Smooth muscle cell of the brain vasculature (primary cell): ENCODE measurements around the gene LRRC43.
"Not testable (repeated sequence)": the region's sequence is repeated elsewhere in the genome, so short reads cannot be mapped to it uniquely, and the experiment has no call there.

ENCODE experiments used
- DNase-seq: peaks from one replicate; pipeline ENCODE4 v3.0.0-alpha.2; 2012; ENCODE audit warnings: low read depth, low spot score

LRRC43 gene

DNA sequence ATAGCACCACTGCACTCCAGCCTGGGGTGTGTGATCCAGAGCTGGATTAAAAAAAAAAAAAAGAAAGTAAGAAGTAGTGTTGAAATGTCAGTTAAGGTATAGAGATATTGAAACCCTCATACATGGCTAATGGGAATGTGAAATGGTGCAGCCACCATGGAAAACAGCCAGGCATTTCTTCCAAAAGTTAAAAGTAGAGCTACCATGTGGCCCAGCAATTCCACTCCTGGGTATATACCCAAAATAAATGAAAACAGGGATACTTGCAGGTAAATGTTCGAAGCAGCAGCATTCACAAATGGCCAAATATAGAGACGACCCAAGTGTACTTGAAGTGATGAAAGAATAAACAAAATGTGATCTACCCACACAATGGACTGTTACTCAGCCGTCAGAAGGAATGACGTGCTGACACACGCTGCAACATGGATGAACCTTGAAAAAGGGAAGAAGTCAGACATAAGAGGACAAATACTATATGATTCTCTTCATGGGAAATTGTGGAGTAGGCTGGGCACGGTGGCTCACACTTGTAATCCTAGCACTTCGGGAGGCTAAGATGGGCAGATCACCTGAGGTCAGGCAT, 24.1 kb upstream of the LRRC43 start:
- DNase-seq = no peak

DNA sequence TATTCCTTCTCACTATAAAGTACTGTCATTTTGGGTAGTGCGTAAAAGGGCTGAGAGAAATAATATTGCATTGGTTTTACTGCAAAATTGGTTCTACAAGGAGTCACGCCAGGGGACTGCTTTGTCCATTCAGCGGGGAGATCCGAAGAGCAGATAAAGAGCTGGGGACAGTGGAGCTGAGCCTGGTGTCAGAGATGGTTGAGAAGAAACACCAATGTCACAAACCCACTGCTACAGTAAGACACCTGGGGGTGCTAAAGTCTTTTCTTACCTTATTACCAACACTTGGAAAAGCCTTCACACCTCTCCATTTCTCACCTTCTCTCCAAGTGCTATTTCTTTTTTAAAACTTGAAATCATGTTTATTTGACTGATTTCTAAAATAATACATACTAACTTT, 23.0 kb upstream of the LRRC43 start:
- no peak for DNase-seq

DNA sequence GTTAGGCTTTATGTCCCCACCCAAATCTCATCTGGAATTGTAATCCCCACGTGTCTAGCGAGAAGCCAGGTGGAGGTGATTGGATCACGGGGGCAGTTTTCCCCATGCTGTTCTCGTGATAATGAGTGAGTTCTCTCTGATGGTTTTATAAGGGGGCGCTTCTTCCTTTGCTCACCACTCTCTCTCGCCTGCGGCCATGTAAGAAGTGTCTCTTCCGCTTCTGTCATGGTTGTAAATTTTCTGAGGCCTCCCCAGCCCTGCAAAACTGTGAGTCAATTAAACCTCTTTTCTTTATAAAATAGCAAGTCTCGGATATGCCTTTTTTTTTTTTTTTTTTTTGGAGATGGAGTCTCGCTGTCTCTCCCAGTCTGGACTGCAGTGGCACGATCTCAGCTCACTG, 22.2 kb upstream of the LRRC43 start:
- DNase-seq = no peak

DNA sequence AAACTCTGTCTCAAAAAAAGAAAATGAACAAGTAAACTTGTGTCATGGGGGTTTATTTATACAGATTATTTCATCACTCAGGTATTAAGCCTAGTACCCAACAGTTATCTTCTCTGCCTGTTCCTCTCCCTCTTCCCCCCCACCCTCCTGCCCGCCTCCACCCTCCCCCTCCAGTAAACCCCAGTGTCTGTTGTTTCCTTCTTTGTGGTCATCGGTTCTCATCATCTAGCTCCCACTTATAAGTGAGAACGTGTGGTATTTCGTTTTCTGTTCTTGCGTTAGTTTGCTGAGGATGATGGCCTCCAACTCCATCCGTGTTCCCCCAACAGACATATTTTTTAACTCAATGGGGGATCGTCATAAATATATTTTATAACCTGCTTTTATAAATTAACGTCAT, 21.2 kb upstream of the LRRC43 start:
- DNase-seq = no peak

DNA sequence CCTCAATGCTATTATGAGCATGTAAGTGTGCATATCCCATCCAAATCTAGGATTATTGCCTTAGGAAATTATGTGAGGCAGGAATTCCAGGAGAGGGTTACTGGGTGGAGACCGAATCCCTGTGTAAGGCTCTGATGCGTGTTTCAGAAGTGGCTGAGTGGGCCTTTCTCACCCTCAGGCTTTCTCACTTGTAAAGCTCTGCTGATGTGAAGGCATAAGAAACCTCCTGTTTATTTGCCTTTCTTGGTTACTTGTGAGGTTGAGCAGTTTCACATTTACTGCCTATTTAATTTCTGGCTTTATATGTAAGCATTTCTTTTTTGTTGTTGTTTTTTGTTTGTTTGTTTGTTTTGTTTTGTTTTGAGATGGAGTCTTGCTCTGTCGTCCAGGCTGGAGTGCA, 19.9 kb upstream of the LRRC43 start:
- DNase-seq = no peak

DNA sequence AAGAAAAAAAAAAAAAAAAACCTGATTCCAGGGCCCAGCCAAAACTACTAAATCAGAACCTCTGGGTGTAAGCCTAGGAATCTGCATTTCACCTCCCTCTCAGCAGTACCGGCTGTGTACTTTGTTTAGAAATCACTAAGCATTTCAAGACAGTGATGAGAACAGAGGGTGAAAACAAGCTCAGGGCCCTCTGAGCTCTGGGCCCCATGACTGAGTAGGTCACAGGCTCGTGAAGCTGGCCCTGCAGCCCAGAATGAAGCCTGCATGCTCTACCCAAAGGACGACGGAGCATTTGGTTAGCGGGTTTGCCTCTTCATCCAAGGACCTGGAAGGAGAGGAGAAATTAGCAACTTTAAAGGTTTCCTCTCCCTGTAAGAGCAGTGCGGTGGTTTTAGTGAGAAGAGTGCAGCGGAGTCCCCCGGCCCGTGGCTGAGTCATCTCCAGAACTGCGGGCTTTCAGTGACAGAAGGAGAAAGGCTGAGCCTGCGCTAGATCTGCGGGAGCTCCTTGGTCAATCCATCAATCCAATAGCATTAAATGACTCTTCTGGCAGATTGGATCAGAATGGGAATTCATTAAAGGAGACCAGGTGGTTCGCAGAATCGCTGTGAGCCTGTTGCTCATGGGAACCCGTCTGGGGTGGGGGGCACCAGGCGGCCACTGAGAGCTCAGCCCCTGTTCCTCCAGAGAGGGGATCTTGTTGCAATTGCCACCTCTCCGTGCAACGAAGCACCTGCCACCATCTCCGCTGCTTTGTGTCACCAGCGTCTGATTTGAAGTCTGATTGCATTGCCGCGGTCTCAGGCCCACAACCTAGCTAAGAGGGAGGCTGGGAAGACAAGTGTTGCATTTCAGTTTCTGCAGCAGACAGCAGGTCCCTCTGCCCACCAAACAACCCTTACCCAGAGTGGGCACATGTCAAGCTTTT, 16.2 kb upstream of the LRRC43 start:
- DNase-seq = no peak

DNA sequence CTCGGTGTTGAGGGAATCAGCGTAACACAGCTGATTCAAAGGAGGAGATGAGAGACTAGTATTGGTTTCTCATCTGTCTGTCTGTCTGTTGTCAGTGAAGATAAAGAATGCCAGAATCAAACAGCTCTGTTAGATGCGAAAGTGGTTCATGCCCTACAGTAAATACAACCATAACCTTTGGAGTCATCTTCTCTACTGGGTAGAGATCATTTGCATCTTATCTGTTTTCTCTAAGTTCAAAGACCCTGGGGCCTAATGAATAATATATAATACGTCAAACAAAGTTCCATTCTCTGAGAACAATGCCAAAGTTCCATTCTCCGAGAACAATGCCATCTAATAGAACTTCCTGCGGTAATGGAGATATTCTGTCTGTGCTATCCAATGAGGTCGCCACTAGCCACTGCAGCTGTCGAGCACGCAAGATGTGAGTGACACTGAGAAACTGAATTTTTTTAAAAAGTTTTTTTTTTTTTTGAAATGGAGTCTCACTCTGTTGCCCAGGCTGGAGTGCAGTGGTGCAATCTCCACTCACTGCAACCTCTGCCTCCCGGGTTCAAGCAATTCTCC, 15.5 kb upstream of the LRRC43 start:
- no peak for DNase-seq

DNA sequence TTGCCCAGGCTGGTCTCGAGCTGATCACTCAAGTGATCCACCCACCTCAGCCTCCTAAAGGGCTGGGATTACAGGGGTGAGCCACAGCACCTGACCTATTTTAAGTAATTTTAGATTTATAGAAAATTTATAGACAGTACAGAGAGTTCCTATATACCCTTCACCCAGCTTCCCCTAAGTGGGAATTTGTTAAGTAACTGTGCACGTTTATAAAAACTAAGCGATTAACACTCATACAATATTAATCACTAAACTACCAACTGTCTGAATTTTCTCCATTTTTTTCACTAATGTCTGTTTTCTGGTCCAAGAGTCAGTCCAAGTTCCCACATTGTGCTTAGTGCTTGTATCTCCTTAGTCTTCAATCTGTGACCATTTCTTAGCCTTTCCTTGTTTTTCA, 14.4 kb upstream of the LRRC43 start:
- no peak for DNase-seq

DNA sequence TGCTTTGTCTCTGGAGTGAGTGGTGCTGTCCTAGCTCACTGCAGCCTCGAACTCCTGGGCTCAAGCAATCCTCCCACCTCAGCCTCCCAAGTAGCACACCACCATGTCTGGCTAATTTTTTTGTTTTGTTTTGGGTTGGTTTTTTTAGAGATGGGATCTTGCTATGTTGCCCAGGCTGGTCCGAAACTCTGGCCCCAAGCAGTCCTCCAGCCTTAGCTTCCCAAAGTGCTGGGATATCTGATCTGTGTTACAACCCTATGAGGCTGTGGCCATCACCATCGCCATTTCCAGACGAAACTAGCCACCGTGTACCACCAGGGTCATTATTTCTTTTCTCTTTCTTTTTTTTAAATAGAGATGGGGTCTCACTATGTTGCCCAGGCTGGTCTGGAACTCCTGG, 11.5 kb upstream of the LRRC43 start:
- no peak for DNase-seq

DNA sequence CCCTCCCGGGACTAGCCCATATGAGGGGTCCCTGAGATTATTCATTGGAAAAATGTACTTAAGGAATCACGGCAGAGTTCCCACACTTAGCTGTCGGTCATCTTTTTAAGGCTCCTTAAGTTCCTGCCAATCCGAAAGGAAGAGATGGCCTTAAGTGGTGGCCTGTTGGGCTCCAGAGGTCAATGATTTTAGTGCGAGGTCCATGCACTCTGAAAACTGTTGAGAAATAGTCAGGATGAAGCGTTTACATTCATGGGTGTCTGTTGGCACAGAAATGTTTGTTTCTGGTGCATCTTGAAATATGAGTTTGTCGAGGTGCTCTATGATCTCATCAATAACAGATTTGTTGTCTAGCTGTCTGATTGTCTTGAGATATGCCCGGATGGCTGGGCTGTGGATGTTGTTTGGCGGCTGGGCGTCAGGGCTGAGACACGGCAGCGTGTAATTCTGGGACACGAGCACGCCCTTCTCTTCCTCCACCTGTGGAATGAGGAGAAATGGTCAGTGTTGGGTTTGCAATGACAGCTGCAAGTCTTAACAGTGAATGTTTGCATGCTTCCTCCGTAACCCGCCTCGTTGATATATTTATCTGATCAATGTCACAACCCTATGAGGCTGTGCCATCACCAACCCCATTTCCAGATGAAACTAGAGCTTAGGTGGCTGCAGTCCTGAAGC, 10.5 kb upstream of the LRRC43 start:
- no peak for DNase-seq

DNA sequence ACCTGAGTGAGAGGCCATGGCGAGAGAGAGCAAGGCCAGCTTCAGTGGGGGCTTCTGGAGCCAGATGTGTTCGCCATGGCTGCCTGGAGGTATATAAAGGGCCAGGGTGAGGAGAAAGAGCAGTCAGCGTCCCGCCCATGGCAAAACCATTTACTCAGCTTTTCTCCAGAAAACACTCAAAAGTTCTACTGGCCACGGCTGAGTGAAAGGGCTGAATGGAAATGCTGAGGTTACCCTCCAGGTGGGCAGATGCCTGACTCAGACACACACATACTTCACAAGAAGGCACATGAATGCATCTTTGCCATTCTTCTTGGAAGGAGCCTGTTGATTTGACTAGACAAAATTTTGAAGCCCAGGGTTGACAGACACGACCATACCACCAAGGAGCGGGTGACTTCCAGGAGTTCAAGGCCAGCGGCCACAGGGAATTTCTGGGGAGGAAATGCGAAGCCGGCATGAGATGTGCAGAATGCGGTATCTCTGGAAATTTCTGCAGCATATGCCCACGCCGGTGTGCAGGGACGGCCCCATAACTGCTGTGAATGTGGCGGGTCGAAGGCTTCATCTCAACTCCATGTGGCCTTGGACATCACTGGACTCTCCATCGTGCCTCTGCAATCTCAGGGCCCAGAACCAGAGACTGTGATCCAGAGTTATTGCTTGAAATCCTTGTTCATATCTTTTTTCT, 8.6 kb upstream of the LRRC43 start, which contains the start of gene IL31:
IL31 (minus strand) TSS at position 67 of the 691 bp plus-strand sequence; CDS start at position 18, 49 bp downstream.
- DNase-seq = no peak

DNA sequence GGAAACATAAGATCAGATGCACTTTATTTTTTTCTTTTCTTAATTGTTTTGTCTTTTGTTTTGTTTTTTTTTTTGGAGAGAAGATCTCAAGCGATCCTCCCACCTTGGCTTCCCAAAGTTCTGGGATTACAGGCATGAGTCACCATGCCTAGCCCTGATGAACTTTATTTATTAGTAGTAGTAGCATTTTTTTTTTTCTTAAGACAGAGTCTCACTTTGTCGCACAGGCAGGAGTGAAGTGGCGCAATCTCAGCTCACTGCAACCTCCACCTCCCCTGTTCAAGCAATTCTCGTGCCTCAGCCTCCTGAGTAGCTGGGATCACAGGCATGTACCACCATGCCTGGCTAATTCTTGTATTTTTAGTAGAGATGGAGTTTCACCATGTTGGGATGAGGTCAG, 6.5 kb upstream of the LRRC43 start:
- not testable (repeated sequence) for DNase-seq

DNA sequence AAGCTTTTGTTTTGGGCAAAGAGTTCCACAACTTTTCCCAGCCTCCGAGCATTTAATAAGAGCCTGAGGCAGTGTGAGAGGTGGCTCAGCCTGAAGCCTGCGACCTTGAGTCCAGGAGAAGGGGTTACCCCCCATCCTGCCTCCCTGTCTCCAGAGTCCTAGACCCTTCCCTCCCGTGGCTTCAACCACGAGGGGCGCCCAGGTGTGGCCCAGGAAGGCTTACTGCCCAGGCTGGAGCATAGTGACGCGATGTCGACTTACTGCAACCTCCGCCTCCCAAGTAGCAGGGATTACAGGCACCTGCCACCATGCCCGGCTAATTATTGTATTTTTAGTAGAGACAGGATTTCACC, 641 bp downstream of the LRRC43 start:
- no peak for DNase-seq

DNA sequence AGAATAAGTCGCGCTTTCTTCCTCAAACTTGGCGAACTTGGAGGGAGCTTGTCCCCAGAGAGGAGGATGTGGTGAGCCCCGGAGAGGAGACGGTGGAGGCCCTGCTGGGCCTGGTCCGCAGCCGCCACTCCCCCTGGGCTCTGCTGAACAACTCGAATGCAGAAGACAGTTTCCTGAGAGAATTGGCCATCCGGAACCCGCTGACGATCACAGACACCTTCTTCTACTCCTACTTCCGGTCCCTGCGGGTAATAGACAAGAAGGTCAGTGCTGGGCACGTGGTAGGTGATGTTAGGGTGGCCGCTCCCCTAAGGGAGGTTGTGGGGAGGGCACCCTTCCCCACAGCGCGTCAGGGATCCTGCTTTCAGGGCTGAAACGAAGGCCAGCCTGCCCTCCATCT, 1.6 kb downstream of the LRRC43 start:
- no peak for DNase-seq

DNA sequence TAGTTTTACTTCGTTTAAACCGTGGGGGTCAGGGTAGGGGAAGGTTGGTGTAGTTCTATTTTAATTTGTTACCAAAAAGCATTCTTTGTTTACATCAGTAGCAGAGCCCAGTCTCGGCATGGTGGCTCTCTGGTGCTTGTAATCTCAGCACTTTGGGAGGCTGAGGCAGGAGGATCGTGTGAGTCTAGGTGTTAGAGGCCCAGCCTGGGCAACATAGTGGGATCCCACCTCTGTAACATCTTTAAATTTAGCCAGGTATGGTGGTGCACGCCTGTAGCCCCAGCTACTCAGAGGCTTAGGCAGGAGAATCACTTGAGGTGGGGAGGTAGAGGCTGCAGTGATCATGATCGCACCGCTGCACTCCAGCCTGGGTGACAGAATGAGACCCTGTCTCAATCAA, 2.2 kb downstream of the LRRC43 start:
- no peak for DNase-seq

DNA sequence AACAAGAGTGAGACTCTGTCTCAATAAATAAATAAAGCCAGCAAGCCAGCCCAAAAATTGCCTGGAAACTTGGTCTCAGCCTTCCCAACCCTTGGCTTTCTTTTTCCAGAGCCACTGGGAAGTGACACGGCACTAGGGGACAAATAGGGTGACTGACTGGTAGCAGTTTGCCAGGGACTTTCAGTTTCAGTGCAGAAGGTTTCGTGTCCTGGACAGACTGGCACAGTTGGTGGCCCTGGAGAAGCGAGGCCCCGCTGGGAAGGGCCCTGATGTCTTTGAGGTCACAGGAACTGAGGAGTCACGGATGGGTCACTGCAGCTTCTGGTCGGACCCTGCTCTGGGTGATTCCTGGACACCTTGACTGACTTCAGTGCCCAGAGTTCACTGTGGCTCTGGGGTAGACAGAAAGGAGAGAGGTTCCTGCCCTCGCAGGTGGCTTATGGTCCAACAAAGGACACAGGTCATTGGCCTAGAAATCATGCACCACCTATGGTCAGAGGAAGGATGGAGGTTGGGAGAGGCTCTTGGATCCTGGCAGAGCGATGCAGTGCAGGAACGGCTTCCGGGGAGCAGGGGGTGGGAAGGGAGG, 2.7 kb downstream of the LRRC43 start:
- no peak for DNase-seq

DNA sequence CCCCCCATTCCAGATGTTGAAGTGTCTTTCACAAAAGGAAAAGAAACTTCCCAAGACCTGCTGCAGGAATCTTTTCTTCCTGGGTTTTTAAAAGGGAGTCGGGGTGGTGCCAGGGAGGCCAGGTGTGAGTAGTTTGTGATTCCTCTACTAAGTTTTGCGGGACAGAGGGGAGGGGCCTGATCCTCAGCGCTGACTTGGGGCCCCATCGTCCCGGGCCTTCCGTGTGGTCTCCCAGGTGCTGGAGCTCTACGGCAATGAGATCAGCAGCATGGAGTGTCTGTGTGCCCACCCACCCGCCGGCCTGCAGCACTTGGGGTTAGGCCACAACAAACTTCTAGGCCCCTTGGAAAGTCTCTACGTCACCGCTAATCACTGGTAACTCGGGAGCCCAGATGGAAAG, 4.5 kb downstream of the LRRC43 start:
- no peak for DNase-seq

DNA sequence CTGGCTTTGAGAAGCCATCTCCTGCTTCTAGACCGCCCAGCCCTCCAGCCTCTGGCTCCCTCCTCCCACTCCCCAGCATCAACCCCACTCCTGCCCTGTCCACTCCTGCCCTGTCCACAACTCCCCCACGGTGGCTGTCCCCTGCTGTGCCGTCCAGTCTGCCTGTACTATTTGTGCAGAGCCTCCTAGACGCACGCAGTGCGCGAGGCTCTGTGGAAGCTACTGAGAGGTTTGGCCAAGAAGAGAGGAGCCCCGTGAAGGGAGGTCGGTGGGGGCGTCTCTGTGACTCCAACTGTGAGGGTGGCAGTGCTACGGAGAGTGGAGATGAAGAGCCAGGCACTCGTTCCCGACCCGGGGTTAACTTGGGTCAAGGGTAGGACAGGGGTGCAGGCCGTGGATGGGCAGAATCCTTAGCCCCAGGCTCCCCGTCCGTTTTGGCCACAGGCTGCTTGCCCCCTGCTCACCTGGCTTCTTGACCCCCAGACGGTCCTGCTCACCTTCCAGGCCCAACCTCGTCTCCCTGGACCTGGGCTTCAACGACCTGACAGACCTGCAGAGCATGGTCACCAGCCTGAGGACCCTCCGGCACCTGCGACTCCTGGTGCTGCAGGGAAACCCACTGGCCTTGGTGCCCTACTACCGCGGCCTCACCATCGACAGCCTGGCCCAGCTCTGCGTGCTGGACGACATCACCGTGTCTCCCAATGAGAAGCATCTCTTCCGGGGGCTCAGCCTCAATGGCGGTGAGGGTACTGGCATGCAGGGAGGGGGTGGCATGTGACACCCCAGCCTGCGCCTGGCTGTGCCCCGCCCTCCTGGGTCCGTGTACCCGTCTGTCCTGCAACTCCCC, 6.9 kb downstream of the LRRC43 start:
- DNase-seq = no peak

DNA sequence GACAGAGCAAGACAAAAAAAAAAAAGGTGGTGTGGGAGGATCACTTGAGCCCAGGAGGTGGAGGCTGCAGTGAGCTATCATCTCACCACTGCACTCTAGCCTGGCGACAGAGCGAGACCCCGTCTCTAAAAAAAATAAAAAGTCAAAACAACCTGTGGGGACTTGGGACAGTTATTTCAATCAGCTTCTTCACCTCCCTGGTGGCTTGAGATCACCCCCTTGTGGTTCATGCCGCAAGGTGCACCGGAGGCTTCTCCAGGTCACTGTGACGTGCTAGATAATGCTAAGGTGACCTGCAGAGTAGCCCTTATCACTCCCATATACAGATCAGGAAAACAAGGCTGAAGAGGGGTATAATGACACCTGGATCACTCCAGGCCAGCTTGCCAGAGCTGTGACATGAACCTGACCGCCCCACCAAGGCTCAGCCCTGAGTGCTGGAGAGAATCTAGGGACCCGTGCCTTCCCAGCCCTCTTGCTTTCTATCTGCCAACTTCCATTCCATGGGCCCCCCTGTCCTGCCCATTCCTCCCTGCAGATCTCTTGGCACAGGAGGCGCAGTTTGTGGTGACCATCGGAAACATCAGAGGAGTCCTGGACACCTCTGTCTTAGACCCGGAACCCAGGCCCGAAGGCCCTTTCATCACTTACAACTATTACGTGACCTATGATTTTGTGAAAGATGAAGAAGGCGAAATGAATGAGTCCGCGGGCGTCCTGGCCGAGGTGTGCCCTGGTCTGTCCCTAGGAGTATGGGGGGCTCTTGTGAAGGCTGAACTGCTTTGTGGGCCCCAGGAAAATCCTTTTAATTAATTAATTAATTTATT, 8.1 kb downstream of the LRRC43 start:
- peak; percentile 20 for DNase-seq

DNA sequence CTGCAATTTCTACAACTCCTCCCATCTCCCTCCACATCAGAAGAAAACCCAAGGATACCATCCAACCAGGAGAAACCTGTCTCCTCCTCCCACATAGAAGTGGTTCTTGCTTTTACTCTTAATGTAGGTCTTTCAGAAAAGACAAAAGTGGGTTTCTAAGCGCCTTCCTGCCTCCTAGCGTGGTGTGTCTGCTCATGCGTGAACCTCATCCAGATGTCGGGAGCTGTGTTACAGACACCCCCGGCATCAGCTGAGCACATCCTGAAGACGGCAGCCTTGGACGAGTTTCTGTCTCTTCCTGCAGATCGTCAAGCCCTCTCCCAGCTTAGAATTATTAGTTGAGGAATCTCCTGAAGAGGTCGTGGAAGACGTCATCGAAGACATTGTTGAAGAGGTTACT, 9.5 kb downstream of the LRRC43 start:
- DNase-seq = no peak
